22Rv1 (cell line): ENCODE measurements around the gene ZNG1A.

ENCODE experiments used
- H3K27ac ChIP-seq: fragments of 450-650 bp; 2 replicates; pipeline ENCODE4 v1.5.1; 2017
- CTCF ChIP-seq: fragments of 450-650 bp; IDR thresholded peaks from 2 replicates; pipeline ENCODE4 v1.5.1; 2017; ENCODE audit warnings: mild to moderate bottlenecking
- ZFX ChIP-seq: fragments of 450-650 bp; IDR thresholded peaks from 2 replicates; pipeline ENCODE4 v1.6.1; 2017; ENCODE audit warnings: antibody characterized with exemption, borderline replicate concordance

ZNG1A gene

GRCh38 chr9:217950-218349 is 39.1 kb upstream of the ZNG1A start:
- H3K27ac ChIP-seq, result peak overlapping the region; percentile 78; the same call in 1 of the 2 replicates
- TF ChIP-seq CTCF, result no peak
- TF ChIP-seq ZFX, result no peak

GRCh38 chr9:216866-217265 is 38.0 kb upstream of the ZNG1A start:
- no peak for TF ChIP-seq ZFX
- no peak for TF ChIP-seq CTCF
- peak overlapping the region; percentile 78 for H3K27ac ChIP-seq

- TF ChIP-seq ZFX (no peak), CTCF (no peak)
- peak overlapping the region; percentile 78 for H3K27ac ChIP-seq
Measured at GRCh38 chr9:215631-216155, 36.8 kb upstream of the ZNG1A start.

- TF ChIP-seq ZFX (no peak), CTCF (peak; percentile 80)
- H3K27ac ChIP-seq, result peak within 1 kb of the TSS; percentile 78
Measured at GRCh38 chr9:214648-215493, 36.0 kb upstream of the ZNG1A start, which contains the start of gene DOCK8. TSS of gene DOCK8 (plus strand) at chr9:214865. CDS start at chr9:214977, 112 bp downstream.

- TF ChIP-seq ZFX (no peak), CTCF (no peak)
Measured at GRCh38 chr9:214351-214647, 35.4 kb upstream of the ZNG1A start.

GRCh38 chr9:213901-214300 is 35.0 kb upstream of the ZNG1A start:
- H3K27ac ChIP-seq, result peak overlapping the region; percentile 78

More at GRCh38 chr9:214351-214647, 35.4 kb upstream of the ZNG1A start:
- H3K27ac ChIP-seq, result peak overlapping the region; percentile 78

GRCh38 chr9:212297-212696 is 33.4 kb upstream of the ZNG1A start:
- TF ChIP-seq ZFX, result no peak
- TF ChIP-seq CTCF, result no peak
- no peak overlapping the region for H3K27ac ChIP-seq
